GM23338 (cell line): ENCODE measurements around the gene SOX10. TPM values are rescaled to one million over a fixed set of nuclear protein-coding genes. Genes with fewer than 3 reads are reported as not detected.

Experiments
- ATAC-seq: fragments of 200-7000 bp; cut with Tn5 transposase; 3 replicates; pipeline ENCODE4 v1.9.1; 2020
- DNase-seq: peaks from one replicate; pipeline ENCODE4 v3.0.0-alpha.2; 2015; ENCODE audit warnings: low spot score
- H2AFZ ChIP-seq: fragments of 200-600 bp; sonication (generic); 2 replicates; pipeline ENCODE4 v1.8.0; 2016; ENCODE audit warnings: antibody characterized with exemption, mild to moderate bottlenecking, moderate library complexity
- H3F3A ChIP-seq: fragments of 200-600 bp; sonication (generic); replicated peaks from 2 replicates; pipeline ENCODE4 v1.8.0; 2017; ENCODE audit warnings: antibody characterized with exemption, mixed run types, low read depth
- H3K27ac ChIP-seq: fragments of 200-600 bp; sonication (generic); 2 replicates; pipeline ENCODE4 v1.6.1; 2016; ENCODE audit warnings: low read depth
- H3K27me3 ChIP-seq: fragments of 200-600 bp; sonication (generic); 2 replicates; pipeline ENCODE4 v1.8.0; 2016; ENCODE audit warnings: mild to moderate bottlenecking, mixed run types, moderate library complexity; ENCODE audit not compliant: insufficient read depth
- H3K36me3 ChIP-seq: fragments of 200-600 bp; sonication (generic); 2 replicates; pipeline ENCODE4 v1.8.0; 2016; ENCODE audit warnings: mild to moderate bottlenecking; ENCODE audit not compliant: insufficient read depth
- H3K4me1 ChIP-seq: fragments of 200-600 bp; sonication (generic); 2 replicates; pipeline ENCODE4 v1.8.0; 2016; ENCODE audit warnings: mild to moderate bottlenecking, moderate library complexity; ENCODE audit not compliant: insufficient read depth
- H3K4me2 ChIP-seq: fragments of 200-600 bp; sonication (generic); 2 replicates; pipeline ENCODE4 v1.7.1; 2017; ENCODE audit warnings: mixed run types
- H3K4me3 ChIP-seq: fragments of 200-600 bp; sonication (generic); 2 replicates; pipeline ENCODE4 v1.6.1; 2016; ENCODE audit warnings: mixed run types
- H3K79me2 ChIP-seq: fragments of 200-600 bp; sonication (generic); replicated peaks from 2 replicates; pipeline ENCODE4 v1.8.0; 2017; ENCODE audit warnings: mild to moderate bottlenecking; ENCODE audit not compliant: insufficient read depth
- H3K9me2 ChIP-seq: fragments of 200-600 bp; sonication (generic); 2 replicates; pipeline ENCODE4 v1.8.0; 2017; ENCODE audit not compliant: insufficient read depth
- H4K20me1 ChIP-seq: fragments of 200-600 bp; sonication (generic); replicated peaks from 2 replicates; pipeline ENCODE4 v1.8.0; 2017; ENCODE audit warnings: mild to moderate bottlenecking; ENCODE audit not compliant: insufficient read depth
- H3K27ac Mint-ChIP-seq: 2 replicates; pipeline ENCODE4 v1.8.0; 2020; ENCODE audit warnings: inconsistent platforms, mild to moderate bottlenecking, moderate library complexity, mixed read lengths
- H3K27me3 Mint-ChIP-seq: 3 replicates; pipeline ENCODE4 v1.8.0; 2022; ENCODE audit warnings: low read depth, mild to moderate bottlenecking, moderate library complexity, mixed read lengths, inconsistent platforms; ENCODE audit not compliant: insufficient read depth, poor library complexity
- H3K36me3 Mint-ChIP-seq: 3 replicates; pipeline ENCODE4 v1.8.0; 2021; ENCODE audit warnings: low read depth, mild to moderate bottlenecking, inconsistent platforms, moderate library complexity, mixed read lengths
- H3K4me1 Mint-ChIP-seq: 3 replicates; pipeline ENCODE4 v1.8.0; 2020; ENCODE audit warnings: mild to moderate bottlenecking, inconsistent platforms, mixed read lengths
- H3K4me3 Mint-ChIP-seq: 3 replicates; pipeline ENCODE4 v1.8.0; 2021; ENCODE audit warnings: moderate library complexity, mild to moderate bottlenecking, inconsistent platforms, mixed read lengths
- H3K9me3 Mint-ChIP-seq: 3 replicates; pipeline ENCODE4 v1.8.0; 2020; ENCODE audit warnings: moderate library complexity, mild to moderate bottlenecking, inconsistent platforms, mixed read lengths
- CREB1 ChIP-seq: fragments of 250-450 bp; sonication (Bioruptor Pico); IDR thresholded peaks from 2 replicates; pipeline ENCODE4 v1.5.0; 2020; ENCODE audit warnings: low read depth, mild to moderate bottlenecking, moderate library complexity
- EZH2 ChIP-seq: fragments of 200-600 bp; sonication (generic); IDR thresholded peaks from one replicate; pipeline ENCODE4 v1.8.0; 2017; ENCODE audit warnings: antibody characterized with exemption, mild to moderate bottlenecking, low read depth; ENCODE audit not compliant: unreplicated experiment
- EZH2phosphoT487 ChIP-seq: fragments of 200-600 bp; sonication (generic); IDR thresholded peaks from one replicate; pipeline ENCODE4 v1.8.1; 2018; ENCODE audit warnings: antibody characterized with exemption; ENCODE audit not compliant: unreplicated experiment
- JUNB ChIP-seq: IDR thresholded peaks from one replicate; pipeline ENCODE4 v1.6.1; 2016; ENCODE audit warnings: antibody characterized with exemption; ENCODE audit not compliant: unreplicated experiment
- POLR2AphosphoS5 ChIP-seq: IDR thresholded peaks from 2 replicates; pipeline ENCODE4 v1.6.1; 2016; ENCODE audit warnings: antibody characterized with exemption, low read depth
- STAT1 ChIP-seq: IDR thresholded peaks from one replicate; pipeline ENCODE4 v1.6.1; 2016; ENCODE audit warnings: antibody characterized with exemption; ENCODE audit not compliant: unreplicated experiment
- ZNF331 ChIP-seq: fragments of 250-450 bp; sonication (Bioruptor Pico); IDR thresholded peaks from 2 replicates; pipeline ENCODE4 v1.5.0; 2020; ENCODE audit warnings: low read depth, mild to moderate bottlenecking, moderate library complexity
- polyA plus RNA-seq: library from polyadenylated mRNA; unstranded; fragments of >200 nt; fragmentation: Nextera tagmentation; extraction: Ambion mirVana; gene quantifications from 2 replicates; pipeline ENCODE4 v1.2.1, GENCODE V29; 2016
- total RNA-seq: library from RNA; depleted of rRNA; stranded (reverse); fragments of >200 nt; shearing (Covaris generic); gene quantifications from 2 replicates; pipeline ENCODE4 v1.2.3, GENCODE V29; 2014
- TF ChIP-seq, protein P1 (sequence below): IDR thresholded peaks from one replicate; pipeline ENCODE4 v1.6.1; 2018; ENCODE audit warnings: antibody characterized with exemption; ENCODE audit not compliant: unreplicated experiment
- TF ChIP-seq, protein P2 (sequence below), 2 experiments: fragments of 200-600 bp in 1 of 2; sonication (generic) in 1 of 2; conservative IDR thresholded peaks; 2 replicates each; pipeline versions ENCODE4 v1.5.1 to v1.6.1; 2016 to 2017; ENCODE audit warnings: antibody characterized with exemption in 2 of 2, low read depth in 2 of 2, mild to moderate bottlenecking in 2 of 2, moderate library complexity in 1 of 2
- TF ChIP-seq, protein P3 (sequence below): IDR thresholded peaks from 2 replicates; pipeline ENCODE4 v1.6.1; 2016; ENCODE audit warnings: antibody characterized with exemption

The SOX10 gene
- total and polyA plus RNA-seq, 2 experiments from 2014 or later: 1.1 to 2.1 TPM

DNA sequence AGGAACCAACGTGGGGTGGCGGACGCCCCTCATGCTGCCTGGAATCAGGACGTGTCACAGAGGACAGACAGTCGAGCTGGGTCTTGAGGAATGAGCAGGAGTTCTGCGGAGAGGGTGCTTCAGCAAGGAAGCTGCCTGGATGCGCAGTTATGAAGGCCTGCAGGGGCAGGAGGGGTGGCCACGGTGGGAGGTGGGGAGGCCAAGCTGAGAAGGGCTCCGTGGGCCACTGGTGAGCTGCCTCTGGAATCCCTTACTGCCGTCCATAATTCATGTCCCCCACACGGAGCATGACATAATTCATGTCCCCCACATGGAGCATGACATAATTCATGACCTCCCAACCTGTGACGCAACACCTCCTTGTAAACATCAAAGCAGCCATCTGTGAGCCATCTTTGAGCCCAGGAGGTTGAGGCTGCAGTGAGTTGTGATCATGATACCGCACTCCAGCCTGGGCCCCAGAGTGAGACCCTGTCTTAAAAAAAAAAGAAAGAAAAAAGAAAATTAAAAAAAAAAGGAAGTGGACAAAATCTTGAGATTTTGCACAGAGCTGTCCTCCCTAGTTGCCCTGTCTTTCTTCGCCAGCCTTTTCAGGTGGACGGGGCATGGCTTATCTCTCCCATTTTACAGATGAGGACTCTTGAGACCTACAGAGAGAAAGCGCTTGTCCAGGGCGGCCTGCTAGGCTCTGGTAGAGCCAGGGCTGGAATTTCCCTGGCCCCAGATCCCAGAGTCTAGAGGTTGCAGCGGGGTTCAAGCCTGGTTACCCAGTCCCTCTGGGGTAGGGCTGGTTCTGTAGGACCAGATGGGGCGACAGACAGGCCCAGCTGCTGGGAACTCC is 48.5 kb upstream of the SOX10 start (continued):
- TF ChIP-seq, protein P1, sequence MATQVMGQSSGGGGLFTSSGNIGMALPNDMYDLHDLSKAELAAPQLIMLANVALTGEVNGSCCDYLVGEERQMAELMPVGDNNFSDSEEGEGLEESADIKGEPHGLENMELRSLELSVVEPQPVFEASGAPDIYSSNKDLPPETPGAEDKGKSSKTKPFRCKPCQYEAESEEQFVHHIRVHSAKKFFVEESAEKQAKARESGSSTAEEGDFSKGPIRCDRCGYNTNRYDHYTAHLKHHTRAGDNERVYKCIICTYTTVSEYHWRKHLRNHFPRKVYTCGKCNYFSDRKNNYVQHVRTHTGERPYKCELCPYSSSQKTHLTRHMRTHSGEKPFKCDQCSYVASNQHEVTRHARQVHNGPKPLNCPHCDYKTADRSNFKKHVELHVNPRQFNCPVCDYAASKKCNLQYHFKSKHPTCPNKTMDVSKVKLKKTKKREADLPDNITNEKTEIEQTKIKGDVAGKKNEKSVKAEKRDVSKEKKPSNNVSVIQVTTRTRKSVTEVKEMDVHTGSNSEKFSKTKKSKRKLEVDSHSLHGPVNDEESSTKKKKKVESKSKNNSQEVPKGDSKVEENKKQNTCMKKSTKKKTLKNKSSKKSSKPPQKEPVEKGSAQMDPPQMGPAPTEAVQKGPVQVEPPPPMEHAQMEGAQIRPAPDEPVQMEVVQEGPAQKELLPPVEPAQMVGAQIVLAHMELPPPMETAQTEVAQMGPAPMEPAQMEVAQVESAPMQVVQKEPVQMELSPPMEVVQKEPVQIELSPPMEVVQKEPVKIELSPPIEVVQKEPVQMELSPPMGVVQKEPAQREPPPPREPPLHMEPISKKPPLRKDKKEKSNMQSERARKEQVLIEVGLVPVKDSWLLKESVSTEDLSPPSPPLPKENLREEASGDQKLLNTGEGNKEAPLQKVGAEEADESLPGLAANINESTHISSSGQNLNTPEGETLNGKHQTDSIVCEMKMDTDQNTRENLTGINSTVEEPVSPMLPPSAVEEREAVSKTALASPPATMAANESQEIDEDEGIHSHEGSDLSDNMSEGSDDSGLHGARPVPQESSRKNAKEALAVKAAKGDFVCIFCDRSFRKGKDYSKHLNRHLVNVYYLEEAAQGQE: no peak
- TF ChIP-seq, protein P2, sequence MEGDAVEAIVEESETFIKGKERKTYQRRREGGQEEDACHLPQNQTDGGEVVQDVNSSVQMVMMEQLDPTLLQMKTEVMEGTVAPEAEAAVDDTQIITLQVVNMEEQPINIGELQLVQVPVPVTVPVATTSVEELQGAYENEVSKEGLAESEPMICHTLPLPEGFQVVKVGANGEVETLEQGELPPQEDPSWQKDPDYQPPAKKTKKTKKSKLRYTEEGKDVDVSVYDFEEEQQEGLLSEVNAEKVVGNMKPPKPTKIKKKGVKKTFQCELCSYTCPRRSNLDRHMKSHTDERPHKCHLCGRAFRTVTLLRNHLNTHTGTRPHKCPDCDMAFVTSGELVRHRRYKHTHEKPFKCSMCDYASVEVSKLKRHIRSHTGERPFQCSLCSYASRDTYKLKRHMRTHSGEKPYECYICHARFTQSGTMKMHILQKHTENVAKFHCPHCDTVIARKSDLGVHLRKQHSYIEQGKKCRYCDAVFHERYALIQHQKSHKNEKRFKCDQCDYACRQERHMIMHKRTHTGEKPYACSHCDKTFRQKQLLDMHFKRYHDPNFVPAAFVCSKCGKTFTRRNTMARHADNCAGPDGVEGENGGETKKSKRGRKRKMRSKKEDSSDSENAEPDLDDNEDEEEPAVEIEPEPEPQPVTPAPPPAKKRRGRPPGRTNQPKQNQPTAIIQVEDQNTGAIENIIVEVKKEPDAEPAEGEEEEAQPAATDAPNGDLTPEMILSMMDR (conservative IDR thresholded peaks at IDR 0.05; ENCODE audit: low read depth in 2 of 2): no peak
- TF ChIP-seq ZNF331 (CRISPR knock-in tag) (no peak), JUNB (no peak), EZH2 (no peak), CREB1 (CRISPR knock-in tag) (no peak), STAT1 (no peak), POLR2AphosphoS5 (no peak), EZH2phosphoT487 (no peak)
- TF ChIP-seq, protein P3, sequence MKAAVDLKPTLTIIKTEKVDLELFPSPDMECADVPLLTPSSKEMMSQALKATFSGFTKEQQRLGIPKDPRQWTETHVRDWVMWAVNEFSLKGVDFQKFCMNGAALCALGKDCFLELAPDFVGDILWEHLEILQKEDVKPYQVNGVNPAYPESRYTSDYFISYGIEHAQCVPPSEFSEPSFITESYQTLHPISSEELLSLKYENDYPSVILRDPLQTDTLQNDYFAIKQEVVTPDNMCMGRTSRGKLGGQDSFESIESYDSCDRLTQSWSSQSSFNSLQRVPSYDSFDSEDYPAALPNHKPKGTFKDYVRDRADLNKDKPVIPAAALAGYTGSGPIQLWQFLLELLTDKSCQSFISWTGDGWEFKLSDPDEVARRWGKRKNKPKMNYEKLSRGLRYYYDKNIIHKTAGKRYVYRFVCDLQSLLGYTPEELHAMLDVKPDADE: no peak

DNA sequence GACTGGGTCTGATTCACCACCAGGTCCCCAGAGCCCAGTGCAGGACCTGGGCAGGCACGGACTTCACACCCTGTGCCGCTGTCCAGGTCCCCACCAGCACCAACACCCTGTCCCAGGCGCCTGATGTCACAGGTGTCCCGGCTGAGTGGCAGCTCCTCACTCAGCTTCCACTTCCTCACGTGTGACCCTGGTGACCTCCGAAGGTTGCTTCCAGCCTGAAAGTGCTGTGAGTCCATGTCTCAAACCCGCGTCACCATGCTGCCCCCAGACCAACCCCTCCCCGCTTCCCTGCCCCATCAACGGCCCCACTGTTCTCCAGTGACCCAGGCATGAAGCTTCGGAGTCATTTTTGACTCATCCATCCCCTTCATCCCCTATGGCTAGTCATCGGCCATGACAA is 47.1 kb upstream of the SOX10 start:
- Histone ChIP-seq H4K20me1 (no peaks in the 10 kb centered on the region), H3K4me2 (no peak overlapping the region), H3K27ac (no peak overlapping the region), H3K36me3 (no peaks in the 10 kb centered on the region), H3K4me3 (no peak overlapping the region), H3K27me3 (no peaks in the 10 kb centered on the region), H3K9me2 (no peaks in the 10 kb centered on the region), H2AFZ (no peak overlapping the region), H3K79me2 (no peaks in the 10 kb centered on the region), H3F3A (0 out of 2 replicates have a peak, but pooled peaks cover 3% of the 10 kb centered on the region), H3K4me1 (peaks cover 17% of the 10 kb centered on the region; the same call in 1 of the 2 replicates)
- H3K36me3 Mint-ChIP-seq: no peaks in the 10 kb centered on the region; the same call in 2 of the 3 replicates
- no peak for DNase-seq
- H3K4me3 Mint-ChIP-seq: no peak overlapping the region
- ATAC-seq: no peak
- peaks cover 32% of the 10 kb centered on the region for H3K4me1 Mint-ChIP-seq
- peaks cover 25% of the 10 kb centered on the region for H3K27me3 Mint-ChIP-seq
- no peaks in the 10 kb centered on the region for H3K9me3 Mint-ChIP-seq
- H3K27ac Mint-ChIP-seq: no peak overlapping the region
- no peak for TF ChIP-seq EZH2
- TF ChIP-seq, protein P3: no peak
